GM12875 (cell line): Measurements from ENCODE around the gene FAM98A.

Experiments
- H3K4me3 ChIP-seq: one replicate; pipeline ENCODE4 v1.5.1; 2011; ENCODE audit warnings: low read depth, low read length, control low read depth
- TF ChIP-seq, protein P1 (sequence below): IDR thresholded peaks from 2 replicates; pipeline ENCODE4 v1.5.1; 2011; ENCODE audit warnings: low read depth, mild to moderate bottlenecking, control low read depth, inconsistent platforms, low read length, moderate library complexity, borderline replicate concordance; ENCODE audit not compliant: insufficient read depth

The FAM98A gene

DNA sequence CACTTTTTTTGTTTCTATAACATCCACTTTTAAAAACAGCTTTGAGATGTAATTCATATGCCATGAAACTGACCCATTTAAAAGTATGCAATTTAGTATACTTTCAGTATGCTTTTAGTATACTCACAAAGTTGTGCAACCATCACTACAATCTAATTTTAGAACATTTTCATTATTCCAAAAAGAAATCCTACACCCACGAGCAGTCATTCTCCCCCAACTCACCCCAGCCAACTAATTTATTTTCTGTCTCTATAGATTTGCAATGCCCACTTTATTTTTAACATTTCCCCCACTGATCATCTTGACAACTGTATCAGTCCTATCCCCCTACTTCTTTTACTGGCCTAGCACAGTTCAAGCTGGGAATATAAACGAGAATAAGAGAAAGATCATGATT is 39.1 kb downstream of the FAM98A start:
- TF ChIP-seq, protein P1, sequence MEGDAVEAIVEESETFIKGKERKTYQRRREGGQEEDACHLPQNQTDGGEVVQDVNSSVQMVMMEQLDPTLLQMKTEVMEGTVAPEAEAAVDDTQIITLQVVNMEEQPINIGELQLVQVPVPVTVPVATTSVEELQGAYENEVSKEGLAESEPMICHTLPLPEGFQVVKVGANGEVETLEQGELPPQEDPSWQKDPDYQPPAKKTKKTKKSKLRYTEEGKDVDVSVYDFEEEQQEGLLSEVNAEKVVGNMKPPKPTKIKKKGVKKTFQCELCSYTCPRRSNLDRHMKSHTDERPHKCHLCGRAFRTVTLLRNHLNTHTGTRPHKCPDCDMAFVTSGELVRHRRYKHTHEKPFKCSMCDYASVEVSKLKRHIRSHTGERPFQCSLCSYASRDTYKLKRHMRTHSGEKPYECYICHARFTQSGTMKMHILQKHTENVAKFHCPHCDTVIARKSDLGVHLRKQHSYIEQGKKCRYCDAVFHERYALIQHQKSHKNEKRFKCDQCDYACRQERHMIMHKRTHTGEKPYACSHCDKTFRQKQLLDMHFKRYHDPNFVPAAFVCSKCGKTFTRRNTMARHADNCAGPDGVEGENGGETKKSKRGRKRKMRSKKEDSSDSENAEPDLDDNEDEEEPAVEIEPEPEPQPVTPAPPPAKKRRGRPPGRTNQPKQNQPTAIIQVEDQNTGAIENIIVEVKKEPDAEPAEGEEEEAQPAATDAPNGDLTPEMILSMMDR: no peak
- H3K4me3 ChIP-seq: no peak overlapping the region

DNA sequence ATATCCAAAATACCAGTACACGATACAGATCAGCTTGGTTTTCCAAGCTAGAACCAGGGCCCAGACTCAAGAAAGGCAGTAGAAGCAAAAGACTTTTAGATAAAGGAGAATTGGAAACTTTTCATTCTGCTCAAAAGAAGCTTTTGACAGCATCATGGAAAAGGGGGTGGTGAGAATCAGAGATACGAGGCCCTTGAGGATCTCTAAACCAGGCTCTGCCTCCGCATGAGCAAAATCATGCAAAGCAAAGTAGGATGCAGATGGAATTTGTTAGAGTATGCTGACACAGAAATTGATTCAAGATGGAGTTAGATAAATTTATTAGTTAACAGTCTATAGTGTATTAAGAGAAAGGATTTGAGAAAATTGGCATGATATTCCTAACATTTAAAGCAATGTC is 39.8 kb downstream of the FAM98A start:
- no peak overlapping the region for H3K4me3 ChIP-seq
- TF ChIP-seq, protein P1: no peak

DNA sequence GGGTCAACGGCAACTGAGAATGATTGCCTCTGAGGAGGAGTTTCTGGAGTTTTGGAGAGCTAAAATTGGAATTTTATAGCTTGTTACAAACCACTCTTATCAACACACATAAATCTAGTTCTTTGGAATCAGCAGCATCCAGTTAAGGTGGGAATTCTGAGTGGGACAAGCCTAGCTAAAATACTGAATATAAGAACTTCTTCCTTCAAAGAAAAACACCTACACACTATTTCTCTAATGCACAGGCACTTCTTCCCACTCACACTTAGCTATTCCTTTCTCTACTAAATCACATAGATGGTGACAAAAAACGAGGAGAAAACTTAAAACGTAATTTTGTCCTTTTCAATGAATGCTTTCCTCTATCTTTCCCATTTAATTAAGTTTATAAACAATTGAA is 43.4 kb downstream of the FAM98A start:
- H3K4me3 ChIP-seq: no peak overlapping the region
- TF ChIP-seq, protein P1: no peak

DNA sequence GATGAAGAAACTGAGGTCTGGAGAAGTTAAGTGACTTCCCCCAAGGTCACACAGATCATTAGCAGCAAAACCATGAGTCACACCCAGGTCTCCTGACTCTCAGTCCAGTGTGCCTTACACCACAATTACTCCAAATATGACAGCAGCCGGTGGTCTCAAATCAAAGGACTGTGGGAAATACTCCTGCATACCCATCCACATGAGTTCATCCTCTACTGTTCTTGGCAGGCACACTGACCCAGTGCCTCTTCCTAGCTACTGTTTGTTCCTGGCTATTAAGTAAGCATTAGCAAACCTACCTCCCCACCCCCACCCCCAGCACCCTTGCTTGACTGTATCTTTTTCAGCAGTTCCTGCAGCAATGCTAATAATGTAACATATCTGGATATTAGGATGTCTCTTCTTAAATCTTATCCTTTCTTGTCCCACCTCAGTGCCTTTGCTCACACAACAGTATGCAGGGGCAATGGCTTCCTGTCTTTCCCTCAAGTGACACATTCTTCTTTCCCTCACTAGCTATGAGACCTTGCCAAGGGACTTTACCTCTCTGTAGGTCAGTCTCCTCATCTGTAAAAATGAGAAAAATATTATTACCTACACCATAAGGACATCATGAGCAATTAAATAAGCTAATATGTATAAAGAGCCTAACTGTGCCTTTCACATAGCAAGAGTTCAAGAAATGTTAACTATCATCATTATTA is 46.2 kb downstream of the FAM98A start:
- TF ChIP-seq, protein P1: no peak
- H3K4me3 ChIP-seq: no peak overlapping the region

DNA sequence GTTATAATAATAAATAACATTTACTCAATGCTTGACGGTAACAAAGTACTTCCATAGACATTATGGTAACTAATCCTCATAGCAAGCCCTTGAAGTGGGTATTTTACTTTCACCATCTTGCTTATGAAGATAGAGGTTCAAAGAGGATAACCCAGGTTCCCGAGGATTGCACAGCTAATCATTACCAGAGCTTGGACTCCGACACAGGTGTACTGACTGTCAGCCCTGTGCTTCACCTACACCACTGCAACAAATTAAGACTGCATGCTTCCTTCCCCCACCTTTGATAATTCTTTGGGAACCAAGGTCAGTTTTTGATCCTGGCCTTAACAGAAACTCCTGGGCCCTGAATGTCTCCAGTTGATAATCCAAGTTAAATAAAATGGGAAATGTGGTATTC is 48.9 kb downstream of the FAM98A start:
- H3K4me3 ChIP-seq: no peak overlapping the region

DNA sequence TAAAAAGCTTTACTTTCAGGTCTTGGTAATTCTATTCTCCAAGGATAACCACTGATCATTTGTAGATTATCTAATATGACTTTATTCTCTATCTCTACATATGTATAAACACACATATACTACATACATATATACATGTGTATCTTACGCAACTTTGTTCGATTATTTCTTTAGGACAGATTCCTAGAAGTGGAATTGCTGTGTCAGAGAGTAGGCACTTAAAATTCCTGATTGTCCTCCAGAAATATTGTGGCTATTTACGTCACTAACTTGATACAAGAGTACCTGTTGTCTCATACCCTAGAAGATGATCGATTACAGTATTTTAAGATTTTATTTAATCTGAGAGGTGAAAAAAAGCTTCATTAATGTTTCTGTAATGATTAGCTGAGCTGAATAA is 57.9 kb downstream of the FAM98A start:
- no peak overlapping the region for H3K4me3 ChIP-seq
- TF ChIP-seq, protein P1: no peak

More for the DNA sequence above, 48.9 kb downstream of the FAM98A start:
- TF ChIP-seq, protein P1: no peak

DNA sequence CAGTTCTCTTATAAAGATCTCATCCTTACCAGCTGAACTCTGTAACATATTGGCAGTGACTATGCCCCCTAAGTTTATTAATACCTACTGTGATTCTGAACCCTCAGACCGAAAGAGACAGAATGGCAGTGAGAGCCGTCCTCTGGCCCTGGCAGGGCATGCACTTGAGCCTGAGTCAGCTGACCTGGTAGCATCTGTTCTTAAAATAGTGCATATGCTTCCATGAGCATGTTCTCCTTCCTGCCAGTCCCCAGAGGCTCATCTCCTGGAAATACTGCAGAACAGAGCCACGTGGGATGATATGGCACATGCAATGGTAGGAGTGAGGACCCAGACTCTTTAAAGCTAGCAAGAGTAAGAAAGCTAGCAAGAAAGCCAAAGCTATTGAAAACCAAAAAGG is 63.7 kb downstream of the FAM98A start:
- no peak overlapping the region for H3K4me3 ChIP-seq
- TF ChIP-seq, protein P1: no peak
